ENCODE results near the gene WNT5A.

The WNT5A gene

GRCh38 chr3:55455915-55456314, 31.2 kb downstream of the WNT5A start:
- no peak overlapping the region for H3K4me3 Mint-ChIP-seq
- H3K4me1 Mint-ChIP-seq (ENCODE audit: low read depth) = no peaks in the 10 kb centered on the region
- H3K27ac Mint-ChIP-seq = no peak overlapping the region
- no peaks in the 10 kb centered on the region for H3K36me3 Mint-ChIP-seq (ENCODE audit: low read depth)
- no peaks in the 10 kb centered on the region for H3K9me3 Mint-ChIP-seq
- no peaks in the 10 kb centered on the region for H3K27me3 Mint-ChIP-seq (ENCODE audit: low read depth)

GRCh38 chr3:55454611-55455010, 32.5 kb downstream of the WNT5A start:
- Mint-ChIP-seq H3K4me3 (no peak overlapping the region), H3K4me1 (ENCODE audit: low read depth) (no peaks in the 10 kb centered on the region), H3K36me3 (ENCODE audit: low read depth) (no peaks in the 10 kb centered on the region), H3K27ac (no peak overlapping the region), H3K27me3 (ENCODE audit: low read depth) (no peaks in the 10 kb centered on the region), H3K9me3 (no peaks in the 10 kb centered on the region)

- H3K27ac Mint-ChIP-seq = no peak overlapping the region
- H3K27me3 Mint-ChIP-seq (ENCODE audit: low read depth) = no peaks in the 10 kb centered on the region
- no peaks in the 10 kb centered on the region for H3K9me3 Mint-ChIP-seq
- H3K4me1 Mint-ChIP-seq (ENCODE audit: low read depth) = no peaks in the 10 kb centered on the region
- H3K36me3 Mint-ChIP-seq (ENCODE audit: low read depth) = no peaks in the 10 kb centered on the region
- H3K4me3 Mint-ChIP-seq = no peak overlapping the region
Measured at GRCh38 chr3:55453886-55454496, 33.1 kb downstream of the WNT5A start.

- Mint-ChIP-seq H3K4me1 (ENCODE audit: low read depth) (no peaks in the 10 kb centered on the region), H3K4me3 (no peak overlapping the region), H3K27me3 (ENCODE audit: low read depth) (no peaks in the 10 kb centered on the region), H3K27ac (no peak overlapping the region), H3K36me3 (ENCODE audit: low read depth) (no peaks in the 10 kb centered on the region), H3K9me3 (no peaks in the 10 kb centered on the region)
Measured at GRCh38 chr3:55452886-55453285, 34.2 kb downstream of the WNT5A start.

GRCh38 chr3:55449527-55449926, 37.6 kb downstream of the WNT5A start:
- no peaks in the 10 kb centered on the region for H3K27me3 Mint-ChIP-seq (ENCODE audit: low read depth)
- H3K9me3 Mint-ChIP-seq = no peaks in the 10 kb centered on the region
- no peak overlapping the region for H3K4me3 Mint-ChIP-seq
- H3K4me1 Mint-ChIP-seq (ENCODE audit: low read depth) = no peaks in the 10 kb centered on the region
- H3K27ac Mint-ChIP-seq = no peak overlapping the region
- H3K36me3 Mint-ChIP-seq (ENCODE audit: low read depth) = no peaks in the 10 kb centered on the region

- Mint-ChIP-seq H3K4me3 (no peak overlapping the region), H3K9me3 (no peaks in the 10 kb centered on the region), H3K36me3 (ENCODE audit: low read depth) (no peaks in the 10 kb centered on the region), H3K27me3 (ENCODE audit: low read depth) (no peaks in the 10 kb centered on the region), H3K4me1 (ENCODE audit: low read depth) (no peaks in the 10 kb centered on the region), H3K27ac (no peak overlapping the region)
Measured at GRCh38 chr3:55446850-55447249, 40.3 kb downstream of the WNT5A start.

GRCh38 chr3:55445551-55445950, 41.6 kb downstream of the WNT5A start:
- no peaks in the 10 kb centered on the region for H3K27me3 Mint-ChIP-seq (ENCODE audit: low read depth)
- no peaks in the 10 kb centered on the region for H3K36me3 Mint-ChIP-seq (ENCODE audit: low read depth)
- H3K4me3 Mint-ChIP-seq = no peak overlapping the region
- no peaks in the 10 kb centered on the region for H3K9me3 Mint-ChIP-seq
- H3K4me1 Mint-ChIP-seq (ENCODE audit: low read depth) = no peaks in the 10 kb centered on the region
- H3K27ac Mint-ChIP-seq = no peak overlapping the region

GRCh38 chr3:55443346-55443745, 43.8 kb downstream of the WNT5A start:
- H3K9me3 Mint-ChIP-seq = no peaks in the 10 kb centered on the region
- no peaks in the 10 kb centered on the region for H3K4me1 Mint-ChIP-seq (ENCODE audit: low read depth)
- H3K36me3 Mint-ChIP-seq (ENCODE audit: low read depth) = no peaks in the 10 kb centered on the region
- no peak overlapping the region for H3K27ac Mint-ChIP-seq
- no peaks in the 10 kb centered on the region for H3K27me3 Mint-ChIP-seq (ENCODE audit: low read depth)
- H3K4me3 Mint-ChIP-seq = no peak overlapping the region

GRCh38 chr3:55442861-55443260, 44.2 kb downstream of the WNT5A start:
- Mint-ChIP-seq H3K36me3 (ENCODE audit: low read depth) (no peaks in the 10 kb centered on the region), H3K9me3 (no peaks in the 10 kb centered on the region), H3K27me3 (ENCODE audit: low read depth) (no peaks in the 10 kb centered on the region), H3K27ac (no peak overlapping the region), H3K4me1 (ENCODE audit: low read depth) (no peaks in the 10 kb centered on the region), H3K4me3 (no peak overlapping the region)

- Mint-ChIP-seq H3K36me3 (ENCODE audit: low read depth) (no peaks in the 10 kb centered on the region), H3K27me3 (ENCODE audit: low read depth) (no peaks in the 10 kb centered on the region), H3K4me3 (no peak overlapping the region), H3K27ac (no peak overlapping the region), H3K9me3 (no peaks in the 10 kb centered on the region), H3K4me1 (ENCODE audit: low read depth) (no peaks in the 10 kb centered on the region)
Measured at GRCh38 chr3:55441499-55441898, 45.6 kb downstream of the WNT5A start.

GRCh38 chr3:55440104-55440708, 46.9 kb downstream of the WNT5A start:
- Mint-ChIP-seq H3K27ac (no peak overlapping the region), H3K4me3 (no peak overlapping the region), H3K4me1 (ENCODE audit: low read depth) (no peaks in the 10 kb centered on the region), H3K36me3 (ENCODE audit: low read depth) (no peaks in the 10 kb centered on the region), H3K9me3 (no peaks in the 10 kb centered on the region), H3K27me3 (ENCODE audit: low read depth) (no peaks in the 10 kb centered on the region)

GRCh38 chr3:55439657-55440056, 47.4 kb downstream of the WNT5A start:
- no peaks in the 10 kb centered on the region for H3K36me3 Mint-ChIP-seq (ENCODE audit: low read depth)
- no peak overlapping the region for H3K4me3 Mint-ChIP-seq
- no peak overlapping the region for H3K27ac Mint-ChIP-seq
- H3K9me3 Mint-ChIP-seq = no peaks in the 10 kb centered on the region
- no peaks in the 10 kb centered on the region for H3K27me3 Mint-ChIP-seq (ENCODE audit: low read depth)
- no peaks in the 10 kb centered on the region for H3K4me1 Mint-ChIP-seq (ENCODE audit: low read depth)

- H3K36me3 Mint-ChIP-seq (ENCODE audit: low read depth) = no peaks in the 10 kb centered on the region
- H3K4me3 Mint-ChIP-seq = no peak overlapping the region
- no peaks in the 10 kb centered on the region for H3K27me3 Mint-ChIP-seq (ENCODE audit: low read depth)
- H3K4me1 Mint-ChIP-seq (ENCODE audit: low read depth) = no peaks in the 10 kb centered on the region
- no peak overlapping the region for H3K27ac Mint-ChIP-seq
- H3K9me3 Mint-ChIP-seq = no peaks in the 10 kb centered on the region
Measured at GRCh38 chr3:55436644-55437043, 50.5 kb downstream of the WNT5A start.

GRCh38 chr3:55435491-55435890, 51.6 kb downstream of the WNT5A start:
- Mint-ChIP-seq H3K36me3 (ENCODE audit: low read depth) (no peaks in the 10 kb centered on the region), H3K27ac (no peak overlapping the region), H3K9me3 (no peaks in the 10 kb centered on the region), H3K4me3 (no peak overlapping the region), H3K27me3 (ENCODE audit: low read depth) (no peaks in the 10 kb centered on the region), H3K4me1 (ENCODE audit: low read depth) (no peaks in the 10 kb centered on the region)

GRCh38 chr3:55434789-55435188, 52.3 kb downstream of the WNT5A start:
- Mint-ChIP-seq H3K36me3 (ENCODE audit: low read depth) (no peaks in the 10 kb centered on the region), H3K27me3 (ENCODE audit: low read depth) (no peaks in the 10 kb centered on the region), H3K9me3 (no peaks in the 10 kb centered on the region), H3K4me3 (no peak overlapping the region), H3K27ac (no peak overlapping the region), H3K4me1 (ENCODE audit: low read depth) (no peaks in the 10 kb centered on the region)

GRCh38 chr3:55431041-55431440, 56.1 kb downstream of the WNT5A start:
- Mint-ChIP-seq H3K36me3 (ENCODE audit: low read depth) (no peaks in the 10 kb centered on the region), H3K9me3 (peaks cover 4% of the 10 kb centered on the region), H3K27me3 (ENCODE audit: low read depth) (no peaks in the 10 kb centered on the region), H3K4me3 (no peak overlapping the region), H3K27ac (no peak overlapping the region), H3K4me1 (ENCODE audit: low read depth) (no peaks in the 10 kb centered on the region)
